Astrocyte of the spinal cord (primary cell): ENCODE results near the gene DDX6.
"Not testable (repeated sequence)": the region's sequence is repeated elsewhere in the genome, so short reads cannot be mapped to it uniquely, and the experiment has no call there.

ENCODE experiments used
- DNase-seq: peaks from one replicate; pipeline ENCODE4 v3.0.0; 2011; ENCODE audit warnings: low read depth, low spot score
- H3K4me3 ChIP-seq: 2 replicates; pipeline ENCODE4 v1.5.1; 2011; ENCODE audit warnings: low read depth, mild to moderate bottlenecking, low read length, moderate library complexity
- CTCF ChIP-seq: IDR thresholded peaks from 2 replicates; pipeline ENCODE4 v1.5.1; 2012; ENCODE audit warnings: low read depth, mild to moderate bottlenecking, low read length, inconsistent platforms
- in situ Hi-C: cut with HindIII; loops from 2 replicates; pipeline ENCODE4 v1.10.0; 2017; ENCODE audit warnings: low sequenced_read_pairs

The DDX6 gene

GRCh38 chr11:118740892-118741291 is 50.1 kb downstream of the DDX6 start:
- TF ChIP-seq CTCF: no peak

GRCh38 chr11:118735203-118735602 is 55.8 kb downstream of the DDX6 start:
- TF ChIP-seq CTCF: no peak
- no peak for DNase-seq
- in situ Hi-C loops: no loop called here
- H3K4me3 ChIP-seq: no peak overlapping the region

More at GRCh38 chr11:118740892-118741291, 50.1 kb downstream of the DDX6 start:
- in situ Hi-C loops: no loop called here
- no peak for DNase-seq
- H3K4me3 ChIP-seq: no peak overlapping the region

- TF ChIP-seq CTCF: no peak
- no peak overlapping the region for H3K4me3 ChIP-seq
- in situ Hi-C loops: no loop called here
- no peak for DNase-seq
Observed at GRCh38 chr11:118734031-118734430, 56.9 kb downstream of the DDX6 start.

- in situ Hi-C loops, DNase-seq, H3K4me3 ChIP-seq: not testable (repeated sequence)
Observed at GRCh38 chr11:118729753-118730152, 61.2 kb downstream of the DDX6 start.

- H3K4me3 ChIP-seq, in situ Hi-C loops, DNase-seq: not testable (repeated sequence)
- peak; percentile 9 for TF ChIP-seq CTCF
Observed at GRCh38 chr11:118728112-118728511, 62.9 kb downstream of the DDX6 start.

GRCh38 chr11:118727721-118728066 is 63.3 kb downstream of the DDX6 start:
- H3K4me3 ChIP-seq, in situ Hi-C loops, DNase-seq: not testable (repeated sequence)

- DNase-seq, in situ Hi-C loops, H3K4me3 ChIP-seq: not testable (repeated sequence)
Observed at GRCh38 chr11:118727001-118727720, 63.8 kb downstream of the DDX6 start.

GRCh38 chr11:118721478-118722015 is 69.4 kb downstream of the DDX6 start:
- in situ Hi-C loops: not testable (repeated sequence)

GRCh38 chr11:118720740-118721139 is 70.2 kb downstream of the DDX6 start:
- DNase-seq, H3K4me3 ChIP-seq, in situ Hi-C loops: not testable (repeated sequence)

More at GRCh38 chr11:118721478-118722015, 69.4 kb downstream of the DDX6 start:
- DNase-seq, H3K4me3 ChIP-seq: not testable (repeated sequence)

GRCh38 chr11:118720078-118720477 is 70.9 kb downstream of the DDX6 start:
- DNase-seq, H3K4me3 ChIP-seq, in situ Hi-C loops: not testable (repeated sequence)

GRCh38 chr11:118718562-118718961 is 72.4 kb downstream of the DDX6 start:
- H3K4me3 ChIP-seq, in situ Hi-C loops: not testable (repeated sequence)

GRCh38 chr11:118717733-118718132 is 73.2 kb downstream of the DDX6 start:
- DNase-seq, in situ Hi-C loops, H3K4me3 ChIP-seq: not testable (repeated sequence)

More at GRCh38 chr11:118718562-118718961, 72.4 kb downstream of the DDX6 start:
- not testable (repeated sequence) for DNase-seq

- in situ Hi-C loops, H3K4me3 ChIP-seq, DNase-seq: not testable (repeated sequence)
Observed at GRCh38 chr11:118717221-118717620, 73.7 kb downstream of the DDX6 start.
